ENCODE data around the gene MAP7D1. TPM values are rescaled to one million over a fixed set of nuclear protein-coding genes. Genes with fewer than 3 reads are reported as not detected.
"Not testable (repeated sequence)": the region's sequence is repeated elsewhere in the genome, so short reads cannot be mapped to it uniquely, and the experiment has no call there.

Gene MAP7D1
- total RNA-seq, 1 donor from 2014 or later = 49.6 TPM

- DNase-seq = no peak
These were observed 12.6 kb downstream of the MAP7D1 start for GRCh38 chr1:36168514-36168913.

GRCh38 chr1:36170643-36171412, 14.9 kb downstream of the MAP7D1 start:
- DNase-seq = no peak

GRCh38 chr1:36172017-36172747, 16.2 kb downstream of the MAP7D1 start:
- DNase-seq = no peak

GRCh38 chr1:36172983-36173382, 17.0 kb downstream of the MAP7D1 start:
- DNase-seq = no peak

- DNase-seq = no peak
These were observed 18.8 kb downstream of the MAP7D1 start for GRCh38 chr1:36174713-36175112.

GRCh38 chr1:36175137-36176095, 19.5 kb downstream of the MAP7D1 start:
- no peak for DNase-seq

GRCh38 chr1:36176106-36176949, 20.4 kb downstream of the MAP7D1 start:
- DNase-seq = no peak

- DNase-seq = no peak
These were observed 21.9 kb downstream of the MAP7D1 start for GRCh38 chr1:36177589-36178431.

- DNase-seq = no peak
These were observed 22.7 kb downstream of the MAP7D1 start for GRCh38 chr1:36178471-36179219.

GRCh38 chr1:36179220-36179600, 23.2 kb downstream of the MAP7D1 start:
- no peak for DNase-seq

- no peak for DNase-seq
These were observed 26.8 kb downstream of the MAP7D1 start for GRCh38 chr1:36182734-36183133.

GRCh38 chr1:36183309-36183856, 27.4 kb downstream of the MAP7D1 start:
- DNase-seq = no peak

GRCh38 chr1:36187800-36188593, 32.0 kb downstream of the MAP7D1 start:
- DNase-seq = peak; percentile 62

GRCh38 chr1:36196805-36197204, 40.8 kb downstream of the MAP7D1 start:
- DNase-seq = not testable (repeated sequence)

GRCh38 chr1:36198641-36199040, 42.7 kb downstream of the MAP7D1 start:
- no peak for DNase-seq

GRCh38 chr1:36199934-36200741, 44.2 kb downstream of the MAP7D1 start:
- no peak for DNase-seq

GRCh38 chr1:36203027-36203553, 47.1 kb downstream of the MAP7D1 start:
- no peak for DNase-seq
